ENCODE data around the gene DHCR24.
"Not testable (repeated sequence)": the region's sequence is repeated elsewhere in the genome, so short reads cannot be mapped to it uniquely, and the experiment has no call there.

DHCR24 gene, protein sequence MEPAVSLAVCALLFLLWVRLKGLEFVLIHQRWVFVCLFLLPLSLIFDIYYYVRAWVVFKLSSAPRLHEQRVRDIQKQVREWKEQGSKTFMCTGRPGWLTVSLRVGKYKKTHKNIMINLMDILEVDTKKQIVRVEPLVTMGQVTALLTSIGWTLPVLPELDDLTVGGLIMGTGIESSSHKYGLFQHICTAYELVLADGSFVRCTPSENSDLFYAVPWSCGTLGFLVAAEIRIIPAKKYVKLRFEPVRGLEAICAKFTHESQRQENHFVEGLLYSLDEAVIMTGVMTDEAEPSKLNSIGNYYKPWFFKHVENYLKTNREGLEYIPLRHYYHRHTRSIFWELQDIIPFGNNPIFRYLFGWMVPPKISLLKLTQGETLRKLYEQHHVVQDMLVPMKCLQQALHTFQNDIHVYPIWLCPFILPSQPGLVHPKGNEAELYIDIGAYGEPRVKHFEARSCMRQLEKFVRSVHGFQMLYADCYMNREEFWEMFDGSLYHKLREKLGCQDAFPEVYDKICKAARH

GRCh38 chr1:54886724-54887664 lies at the start of gene DHCR24:
TSS of gene DHCR24 (minus strand) at chr1:54887195. CDS start at chr1:54887119, 76 bp downstream.
- peak; percentile 94 for DNase-seq (ENCODE audit: low spot score)

GRCh38 chr1:54936791-54937190 lies 49.8 kb upstream of the DHCR24 start:
- DNase-seq (ENCODE audit: low spot score) = no peak

DNA sequence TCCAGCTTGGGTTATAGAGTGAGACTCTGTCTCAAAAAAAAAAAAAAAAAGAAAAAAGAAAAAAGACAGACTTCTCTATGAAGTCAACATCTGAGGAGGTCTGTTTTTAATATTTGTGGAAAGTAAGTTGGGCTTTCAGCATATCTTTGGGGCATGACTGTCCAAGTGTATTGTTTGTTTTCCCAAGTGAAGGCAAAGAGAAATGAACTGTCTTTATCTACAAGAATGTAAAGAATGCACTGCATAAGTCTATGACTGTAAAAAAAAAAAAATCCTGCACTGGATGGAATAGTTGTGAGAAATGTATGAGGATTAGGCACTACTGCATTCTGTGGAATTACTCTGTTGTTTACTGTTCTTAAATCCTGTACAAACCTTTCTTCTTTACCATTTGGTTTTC lies 47.9 kb upstream of the DHCR24 start:
- DNase-seq (ENCODE audit: low spot score) = no peak

GRCh38 chr1:54934081-54934480 lies 47.1 kb upstream of the DHCR24 start:
- DNase-seq (ENCODE audit: low spot score) = not testable (repeated sequence)

DNA sequence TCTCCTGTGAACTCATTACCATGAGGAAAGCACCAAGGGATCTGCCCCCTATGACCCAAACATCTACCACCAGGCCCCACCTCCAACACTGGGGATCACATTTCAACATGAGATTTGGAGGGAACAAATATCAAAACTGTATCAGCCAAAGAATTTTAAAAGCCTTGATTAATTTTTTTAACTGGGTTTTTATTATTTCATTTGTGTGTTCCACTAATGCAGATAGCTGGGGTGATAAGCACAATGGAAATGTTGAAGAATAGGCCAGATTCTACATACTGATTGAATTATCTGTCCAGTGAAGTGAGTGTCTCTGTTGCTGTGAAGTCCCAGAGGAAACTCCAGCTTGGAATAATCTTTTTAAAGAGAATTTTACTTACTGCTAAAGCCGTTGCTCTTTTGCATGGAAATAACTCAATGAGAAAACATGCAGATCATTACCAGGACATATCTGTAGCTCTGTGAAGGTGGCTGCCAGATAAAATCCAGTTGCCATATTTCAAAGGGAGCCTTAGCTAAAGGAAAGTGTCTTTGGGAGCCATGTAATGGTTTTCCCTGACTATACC lies 44.4 kb upstream of the DHCR24 start:
- DNase-seq (ENCODE audit: low spot score) = no peak

DNA sequence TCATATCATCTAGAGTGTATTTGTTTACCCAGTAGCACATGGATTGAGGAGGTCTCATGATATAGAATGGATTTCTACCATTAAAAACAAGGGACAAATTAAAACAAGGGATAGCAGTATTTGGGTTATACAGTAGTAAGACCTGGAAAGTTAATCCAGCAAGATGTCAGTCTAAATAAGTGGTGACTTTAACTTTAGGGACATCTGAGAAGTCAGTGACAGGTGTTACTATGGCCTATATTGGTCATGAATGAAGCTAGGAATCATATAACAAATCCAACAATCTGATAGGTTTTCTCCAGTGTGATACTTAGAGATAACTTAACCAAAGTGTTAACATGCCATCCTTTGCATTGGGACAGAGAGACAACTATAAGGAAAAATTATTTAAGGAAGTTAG lies 42.7 kb upstream of the DHCR24 start:
- no peak for DNase-seq (ENCODE audit: low spot score)

DNA sequence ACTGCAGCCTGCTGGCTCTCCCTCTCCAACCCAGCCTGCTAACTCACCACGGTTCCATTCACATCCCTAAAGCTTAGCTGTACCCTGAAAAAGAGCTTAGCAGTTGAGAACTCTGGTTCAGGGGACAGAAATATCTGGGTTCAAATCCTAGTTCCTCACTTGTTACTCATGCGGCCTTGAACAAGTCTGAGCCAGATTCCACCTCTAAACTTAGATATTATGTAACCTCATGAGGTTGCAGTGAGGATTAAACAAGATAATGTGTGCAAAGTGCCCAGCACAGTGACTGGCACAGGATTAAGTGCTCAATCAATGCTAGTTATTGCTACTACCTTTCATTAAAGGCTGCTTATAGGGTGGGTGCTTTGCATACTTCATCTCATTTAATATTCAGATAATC lies 41.3 kb upstream of the DHCR24 start:
- no peak for DNase-seq (ENCODE audit: low spot score)

- DNase-seq (ENCODE audit: low spot score) = no peak
These were observed 40.7 kb upstream of the DHCR24 start for GRCh38 chr1:54927472-54928240.

DNA sequence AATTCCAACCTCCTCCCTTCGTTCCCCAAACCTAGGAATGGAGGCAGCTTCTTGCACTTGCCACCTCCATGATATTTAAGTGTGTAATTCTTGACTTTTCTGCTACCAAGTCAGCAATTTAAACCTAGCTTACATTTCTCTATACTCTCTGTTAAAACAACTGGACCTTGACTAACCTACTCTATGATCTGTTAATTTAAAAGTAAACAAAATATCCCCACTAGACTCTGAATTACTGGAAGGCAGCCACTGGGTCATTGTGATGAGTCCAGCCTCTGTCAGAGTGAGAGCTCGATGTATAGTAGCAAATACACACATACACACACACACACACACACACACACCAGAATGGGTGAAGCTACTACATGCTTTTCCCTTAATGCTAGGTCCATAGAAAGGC lies 40.0 kb upstream of the DHCR24 start:
- no peak for DNase-seq (ENCODE audit: low spot score)

DNA sequence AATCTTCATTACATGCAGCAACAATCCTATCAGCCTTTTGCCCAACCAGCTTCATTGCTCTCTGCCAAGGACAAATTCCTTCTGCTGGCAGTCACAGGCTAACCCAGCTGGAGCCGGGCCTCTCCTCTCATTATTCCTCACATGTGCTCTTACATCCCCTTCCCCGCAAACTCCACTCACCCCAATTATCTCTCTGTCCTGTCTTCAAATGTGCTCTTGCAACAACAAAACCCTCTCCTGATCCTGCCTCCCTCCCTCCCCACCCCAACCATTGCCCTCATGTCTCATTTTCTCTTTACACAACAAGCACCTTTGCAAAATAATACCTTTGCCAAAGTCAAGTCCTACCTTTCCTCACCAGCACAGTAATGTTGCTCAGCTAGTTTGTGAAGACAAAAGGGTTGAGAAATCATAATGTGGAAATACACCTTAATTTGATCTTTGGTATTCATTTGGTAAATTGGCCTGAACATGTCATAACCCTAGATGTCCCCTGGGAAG lies 36.0 kb upstream of the DHCR24 start:
- no peak for DNase-seq (ENCODE audit: low spot score)

DNA sequence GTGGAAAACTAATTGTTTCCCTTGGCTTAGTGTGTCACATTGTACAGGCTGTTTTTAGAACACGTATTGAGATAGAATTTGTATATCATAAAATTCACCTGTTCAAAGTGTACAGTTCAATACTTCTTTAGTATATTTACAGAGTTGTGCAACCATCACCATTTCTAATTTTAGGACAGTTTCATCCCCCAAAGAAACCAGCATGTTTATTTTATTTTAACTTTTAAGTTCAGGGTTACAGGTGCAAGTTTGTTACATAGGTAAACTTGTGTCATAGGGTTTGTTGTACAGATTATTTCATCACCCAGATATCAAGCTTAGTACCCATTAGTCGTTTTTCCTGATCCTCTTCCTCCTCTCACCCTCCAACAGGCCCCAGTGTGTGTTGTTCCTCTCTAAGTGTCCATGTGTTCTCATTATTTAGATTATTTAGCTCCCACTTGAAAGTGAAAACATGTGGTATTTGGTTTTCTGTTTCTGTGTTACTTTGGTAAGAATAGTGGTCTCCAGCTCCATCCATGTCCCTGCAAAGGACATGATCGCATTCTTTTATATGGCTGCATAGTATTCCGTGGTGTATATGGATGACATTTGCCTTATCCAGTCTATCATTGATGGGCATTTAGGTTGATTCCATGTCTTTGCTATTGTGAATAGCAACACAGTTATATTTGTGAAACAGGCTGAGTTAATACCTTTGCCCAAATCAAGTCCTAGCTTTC lies 35.2 kb upstream of the DHCR24 start:
- DNase-seq (ENCODE audit: low spot score) = no peak

GRCh38 chr1:54919367-54920359 lies 32.7 kb upstream of the DHCR24 start:
- DNase-seq (ENCODE audit: low spot score) = no peak

DNA sequence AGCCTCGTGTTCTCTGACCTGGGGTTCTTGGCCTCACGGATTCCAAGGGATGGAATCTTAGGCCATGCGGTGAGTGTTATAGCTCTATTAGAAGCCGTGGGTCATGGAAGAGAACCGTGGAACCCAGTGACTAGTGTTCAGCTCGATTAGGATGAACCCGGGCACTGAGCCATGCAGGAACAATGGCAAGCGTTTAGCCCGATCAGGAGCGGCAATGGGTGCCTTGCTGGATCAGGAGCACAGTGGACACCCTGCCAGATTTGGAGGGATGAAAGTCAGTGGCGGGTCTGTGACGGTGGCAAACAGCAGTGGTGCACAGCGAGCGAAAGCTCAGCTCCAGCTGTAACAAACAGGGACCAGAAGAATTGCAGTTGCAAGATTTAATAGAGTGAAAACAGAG lies 24.1 kb upstream of the DHCR24 start:
- DNase-seq (ENCODE audit: low spot score) = peak; percentile 52

GRCh38 chr1:54906586-54906985 lies 19.6 kb upstream of the DHCR24 start:
- no peak for DNase-seq (ENCODE audit: low spot score)

DNA sequence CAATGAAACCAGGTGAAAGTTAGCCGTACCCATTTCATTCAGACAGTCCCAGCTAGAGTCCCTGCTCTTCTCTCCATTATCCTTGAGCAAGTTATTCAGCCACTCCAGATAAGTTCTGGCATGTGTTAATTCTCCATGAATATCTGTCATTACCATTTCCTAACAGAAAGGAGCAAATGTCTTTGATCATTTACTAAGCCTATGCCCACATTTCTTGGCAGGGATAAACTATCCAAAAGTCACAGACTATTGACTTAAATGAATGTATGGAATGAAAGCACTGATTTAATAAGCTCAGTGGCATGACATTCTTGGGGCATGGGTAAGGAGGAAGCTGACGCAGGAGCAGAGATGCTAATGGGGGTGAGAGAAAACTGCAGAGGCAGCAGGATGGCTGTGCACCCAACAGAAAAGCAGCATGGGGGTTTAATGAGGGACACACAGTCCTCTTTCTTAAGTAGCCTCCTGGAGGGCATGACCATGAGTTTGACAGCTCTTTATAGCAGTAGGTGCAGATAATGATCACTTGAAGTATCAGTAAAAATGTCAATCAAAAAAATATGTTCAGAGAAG lies 17.6 kb upstream of the DHCR24 start:
- no peak for DNase-seq (ENCODE audit: low spot score)

DNA sequence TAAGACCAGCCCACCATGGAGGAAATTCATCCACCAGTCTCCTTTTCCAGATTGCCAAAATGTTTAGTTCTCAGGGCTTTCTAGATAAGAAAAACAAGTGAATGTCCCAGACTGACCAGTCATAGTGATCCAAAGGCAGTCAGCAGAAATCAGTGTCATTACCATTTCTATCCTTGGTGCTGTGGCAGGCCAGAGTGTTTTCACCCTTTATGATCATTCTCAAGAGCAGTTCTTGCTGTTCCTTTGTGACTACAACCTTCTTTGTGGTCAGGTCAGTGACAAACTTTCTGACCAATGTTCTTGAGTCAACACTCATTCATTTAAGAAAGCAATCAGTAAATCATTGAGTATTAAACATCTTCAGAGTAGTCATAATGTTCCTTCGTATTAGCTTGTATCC lies 7.3 kb upstream of the DHCR24 start:
- no peak for DNase-seq (ENCODE audit: low spot score)

GRCh38 chr1:54892586-54892985 lies 5.6 kb upstream of the DHCR24 start:
- DNase-seq (ENCODE audit: low spot score) = no peak

- no peak for DNase-seq (ENCODE audit: low spot score)
These were observed 2.2 kb upstream of the DHCR24 start for GRCh38 chr1:54889132-54889725.

Measured in Ammon's horn (tissue), 1 donor.